HG03280 (cell line): ENCODE results near the gene GJD4.

Experiments used
- ATAC-seq: cut with Tn5 transposase; IDR thresholded peaks from one replicate; pipeline ENCODE4 v1.9.1; 2021; ENCODE audit warnings: mild to moderate bottlenecking, moderate library complexity; ENCODE audit not compliant: unreplicated experiment

GJD4 gene

DNA sequence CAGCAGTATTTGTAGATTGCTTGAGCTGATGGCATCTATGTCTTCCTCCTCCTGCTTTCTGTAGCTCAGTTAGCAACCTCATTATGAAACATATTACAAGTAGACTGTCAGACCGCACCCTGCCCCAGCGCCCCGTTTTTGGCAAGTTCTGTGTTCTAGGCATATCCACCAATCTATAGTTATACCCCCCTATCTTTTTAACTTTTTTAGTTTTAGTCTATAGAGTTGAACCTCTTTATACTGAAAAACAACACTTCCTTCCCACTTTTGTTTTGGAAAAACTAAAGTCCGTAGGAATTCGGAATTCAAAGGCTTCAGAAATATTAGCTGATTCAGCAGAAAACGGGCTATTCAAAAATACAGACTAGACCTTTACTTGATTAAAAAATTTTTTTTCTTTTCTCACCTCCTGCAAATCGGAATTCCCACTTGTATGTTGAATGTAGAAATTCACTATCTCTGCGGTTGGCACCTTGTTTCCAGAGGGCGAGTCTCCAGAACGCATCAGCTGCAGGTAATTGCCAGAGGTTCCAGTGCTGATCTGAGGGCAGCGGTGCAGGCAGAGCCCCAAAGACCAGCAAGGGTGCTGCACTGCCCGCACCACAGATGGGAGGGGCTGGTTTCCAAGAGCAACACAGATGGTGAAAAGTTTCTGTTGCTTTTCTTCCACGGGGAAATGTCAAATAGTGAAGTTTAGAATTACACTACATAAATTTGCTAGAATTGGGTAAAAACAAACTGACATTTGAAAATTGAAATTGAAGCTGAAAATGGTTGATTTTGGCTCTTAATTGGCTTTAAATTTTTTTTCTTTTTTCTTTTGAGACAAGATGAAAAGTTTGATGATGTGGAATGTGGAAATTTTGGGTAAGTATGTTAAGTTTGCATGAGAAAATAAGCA is 39.2 kb downstream of the GJD4 start:
- ATAC-seq = no peak

DNA sequence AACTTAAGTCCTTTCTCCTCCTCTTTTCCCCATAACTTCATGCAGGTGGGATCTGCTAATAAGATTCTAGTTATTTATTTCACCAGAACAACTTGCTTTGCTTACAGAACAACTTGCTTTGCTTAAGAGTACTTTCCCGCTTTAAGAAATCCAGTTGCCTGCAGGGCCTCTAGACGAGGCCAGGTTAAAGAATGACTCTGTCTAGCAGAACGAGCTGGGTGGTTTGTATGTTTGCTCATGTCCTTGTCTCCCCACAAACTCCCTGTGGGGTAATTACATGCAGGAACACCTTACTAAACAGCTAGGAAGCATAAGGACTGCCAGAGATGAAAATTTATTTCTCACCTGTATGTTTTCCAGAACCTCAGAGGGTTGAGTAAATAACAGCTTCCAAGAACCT is 45.8 kb downstream of the GJD4 start:
- ATAC-seq = no peak

DNA sequence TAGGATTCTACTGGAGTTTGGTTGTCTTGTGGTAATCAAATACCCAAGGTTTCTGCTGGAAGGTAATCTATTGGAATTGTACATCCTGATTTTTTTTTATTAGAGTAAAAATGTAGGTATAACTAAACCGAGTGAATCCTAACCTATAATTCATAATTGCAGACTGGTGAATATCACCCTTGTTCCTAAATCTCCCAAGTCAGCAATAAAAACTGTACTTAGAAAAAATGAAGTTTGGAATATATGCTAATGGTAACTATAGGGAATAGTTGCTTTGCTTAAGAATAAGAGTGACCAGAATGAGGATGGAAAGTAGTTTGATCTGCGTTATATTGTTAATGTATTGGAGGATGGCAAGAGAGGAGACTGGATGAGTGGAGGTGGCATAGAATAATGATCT is 47.7 kb downstream of the GJD4 start:
- no peak for ATAC-seq

DNA sequence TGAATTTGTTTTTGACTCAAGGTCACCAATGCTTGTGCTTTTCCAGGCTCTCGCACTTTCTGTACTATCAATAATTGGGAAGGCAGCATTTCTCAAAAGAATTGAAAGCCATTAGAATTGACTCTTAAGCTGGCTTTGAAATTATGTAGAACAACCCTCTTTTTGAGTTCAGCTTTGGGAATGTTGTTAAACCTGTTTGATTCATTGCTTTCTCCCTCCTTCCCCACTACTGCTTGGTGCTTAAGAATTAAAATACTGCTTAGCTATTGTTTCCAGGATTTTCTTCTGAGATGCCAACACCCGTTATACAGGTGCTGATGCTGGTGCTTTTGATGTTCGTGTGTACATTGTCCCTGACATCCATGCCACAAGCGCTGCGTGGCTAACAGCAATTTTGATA is 52.5 kb downstream of the GJD4 start:
- ATAC-seq = no peak
